GM18858 (cell line): ENCODE data around the gene PATL1.
A peak's percentile ranks its signal among the peaks of the same experiment; 100 is the strongest.

Source experiments
- ATAC-seq: cut with Tn5 transposase; IDR thresholded peaks from one replicate; pipeline ENCODE4 v1.9.1; 2021; ENCODE audit not compliant: unreplicated experiment

Gene PATL1

DNA sequence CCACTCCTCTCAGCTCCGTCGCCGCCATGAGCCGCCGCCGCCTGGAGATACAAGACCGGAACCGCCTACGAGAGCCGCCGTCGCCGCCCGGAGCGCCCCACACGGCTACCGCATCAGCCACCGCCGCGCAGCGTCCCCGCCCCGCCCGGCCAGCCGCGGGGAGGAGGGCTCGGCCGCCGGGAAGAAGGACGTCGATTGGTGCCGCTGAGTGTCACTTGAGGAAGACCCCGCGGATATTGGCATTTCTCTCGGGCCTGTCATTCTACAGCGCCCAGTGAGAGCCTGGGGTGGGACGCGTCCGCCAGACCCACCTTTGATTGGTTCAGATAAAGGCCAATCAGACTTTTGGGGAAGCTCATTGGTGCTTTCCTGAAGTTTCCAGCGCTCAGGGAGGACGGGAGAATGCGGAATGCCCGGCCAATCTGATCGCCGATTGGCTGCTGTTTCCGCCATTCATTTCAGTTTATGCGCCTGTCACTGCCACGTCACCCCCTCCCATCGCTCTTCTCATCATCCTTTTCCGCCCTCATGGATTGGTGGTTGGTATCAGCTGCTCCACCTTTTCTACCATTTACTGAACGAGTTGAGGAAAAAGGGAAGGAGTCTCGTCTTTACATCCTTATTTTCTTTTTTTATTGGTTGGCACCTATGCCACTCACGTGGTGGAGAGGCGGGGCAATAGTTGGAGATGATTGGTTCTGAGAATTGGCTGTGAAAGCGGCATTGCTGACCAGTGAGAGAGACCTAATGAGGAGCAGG, 53.0 kb downstream of the PATL1 start, which contains the start of gene OSBP:
OSBP (minus strand) TSS at position 138 of the 759 bp plus-strand sequence; CDS start at position 28, 110 bp downstream.
- peak; percentile 76 for ATAC-seq

GRCh38 chr11:59615120-59615636, 53.7 kb downstream of the PATL1 start:
- no peak for ATAC-seq

- ATAC-seq = no peak
Observed at GRCh38 chr11:59614277-59615119, 54.3 kb downstream of the PATL1 start.

DNA sequence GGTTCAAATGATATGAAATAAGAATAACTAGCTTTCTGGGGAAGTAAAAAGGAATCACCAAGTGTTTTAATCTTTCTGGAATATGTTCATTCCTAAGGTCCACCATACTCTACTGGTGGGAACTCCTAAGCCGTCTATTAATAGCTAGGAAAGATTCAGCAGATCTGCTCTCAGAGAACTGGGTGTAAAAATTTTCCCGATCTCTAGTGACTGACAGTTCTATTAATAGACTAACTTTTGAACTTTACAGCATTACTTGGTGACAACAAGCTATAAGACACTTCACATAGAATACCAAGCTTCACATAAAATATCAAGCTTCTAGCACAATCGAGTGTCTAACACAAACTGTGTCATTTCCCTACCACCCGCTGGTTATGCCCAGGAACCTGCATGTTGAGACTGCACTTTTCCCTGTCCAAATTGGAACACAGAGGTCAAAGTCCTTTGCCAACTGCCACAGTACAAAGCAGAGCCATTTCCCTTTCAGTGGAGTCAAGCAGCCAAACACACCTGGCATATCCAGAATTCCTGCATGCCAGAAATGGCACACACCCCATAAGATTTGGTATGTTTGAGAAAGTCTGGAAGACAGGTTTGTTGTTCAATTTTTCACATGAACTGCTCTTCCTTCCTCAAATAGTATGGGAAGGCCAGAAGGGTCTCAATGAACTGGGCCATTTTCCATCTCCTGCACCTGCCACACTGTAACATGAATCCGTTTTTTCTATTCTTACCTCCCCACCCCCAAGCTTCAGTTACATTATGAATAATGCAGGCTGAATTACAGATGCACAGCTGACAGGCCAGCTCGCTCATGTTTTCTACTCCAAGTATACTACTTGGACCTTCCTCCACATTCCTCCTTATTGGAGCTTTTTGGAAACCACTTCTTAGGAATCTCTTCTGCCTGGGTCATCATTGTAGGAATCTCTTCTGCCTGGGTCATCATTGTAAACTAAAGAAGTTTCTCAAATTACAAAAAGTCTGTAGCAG, 57.0 kb downstream of the PATL1 start:
- ATAC-seq = no peak

DNA sequence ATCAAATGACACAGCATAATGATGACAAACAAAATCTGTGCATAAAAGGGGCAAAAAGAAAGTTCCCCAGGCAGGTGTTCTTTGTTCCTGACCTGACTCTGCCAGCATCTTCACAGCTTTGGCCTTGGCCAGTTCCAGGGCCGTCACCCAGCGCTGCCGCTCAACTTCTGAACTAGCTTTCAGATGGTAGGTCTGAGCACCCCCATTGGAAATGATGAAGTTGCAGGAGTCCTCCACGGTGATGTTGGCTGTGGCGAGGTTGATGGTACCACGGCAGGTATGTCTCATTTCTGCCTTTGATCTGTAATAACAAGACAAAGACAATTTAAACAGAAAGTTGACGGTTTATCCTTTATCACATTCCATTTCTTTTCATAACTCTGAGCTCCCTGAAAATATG, 58.5 kb downstream of the PATL1 start:
- ATAC-seq = no peak

DNA sequence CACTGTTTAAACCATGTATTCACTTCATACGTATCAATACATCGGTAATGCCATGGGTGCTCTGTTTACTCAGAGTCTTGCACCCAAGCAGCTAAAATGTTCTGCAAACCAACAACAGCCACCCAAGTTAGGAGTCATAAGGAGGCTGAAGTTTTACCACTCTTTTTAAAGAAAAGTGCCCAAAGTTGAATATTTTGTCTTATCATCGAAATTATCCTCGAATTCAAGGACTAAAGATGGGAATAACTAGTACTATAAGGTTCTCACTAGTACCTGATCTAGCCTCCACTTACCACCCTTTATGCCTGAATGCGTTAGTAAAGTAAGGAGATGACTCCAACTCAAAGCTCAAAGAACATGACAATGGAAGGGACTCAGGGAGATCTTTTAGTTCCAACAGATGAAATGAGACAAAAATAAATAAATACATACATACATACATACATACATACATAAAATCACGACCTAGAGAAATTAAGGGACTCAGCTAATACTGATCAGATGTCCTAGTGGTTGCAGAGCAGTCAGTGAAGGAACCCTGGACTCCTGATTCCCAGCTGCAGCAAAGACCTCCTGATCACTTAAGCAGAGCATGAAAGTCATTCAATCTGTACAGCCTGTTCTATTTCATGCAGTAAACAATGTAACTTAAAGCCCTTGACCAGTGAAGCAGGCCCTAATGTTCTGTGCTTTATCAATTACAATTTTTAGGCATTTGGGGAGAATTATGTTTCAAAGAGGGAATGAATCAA, 61.0 kb downstream of the PATL1 start:
- ATAC-seq = no peak

DNA sequence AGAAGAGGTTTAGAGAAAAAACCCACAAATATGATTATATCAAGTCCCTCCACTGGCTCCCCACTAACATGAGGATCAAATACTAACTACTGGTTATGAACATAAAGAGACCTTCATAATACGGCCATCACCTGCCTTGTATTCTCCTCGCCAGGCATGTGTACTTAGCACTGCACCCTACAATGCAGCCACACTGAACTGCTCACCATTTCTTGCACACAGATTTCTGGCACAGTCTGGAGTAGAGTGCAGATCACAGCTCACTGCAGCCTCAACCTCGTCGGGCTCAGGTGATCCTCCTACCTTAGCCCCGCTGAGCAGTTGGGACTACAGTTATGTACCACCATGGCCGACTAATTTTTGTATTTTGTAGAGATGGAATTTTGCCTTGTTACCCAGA, 66.4 kb downstream of the PATL1 start:
- ATAC-seq = no peak

DNA sequence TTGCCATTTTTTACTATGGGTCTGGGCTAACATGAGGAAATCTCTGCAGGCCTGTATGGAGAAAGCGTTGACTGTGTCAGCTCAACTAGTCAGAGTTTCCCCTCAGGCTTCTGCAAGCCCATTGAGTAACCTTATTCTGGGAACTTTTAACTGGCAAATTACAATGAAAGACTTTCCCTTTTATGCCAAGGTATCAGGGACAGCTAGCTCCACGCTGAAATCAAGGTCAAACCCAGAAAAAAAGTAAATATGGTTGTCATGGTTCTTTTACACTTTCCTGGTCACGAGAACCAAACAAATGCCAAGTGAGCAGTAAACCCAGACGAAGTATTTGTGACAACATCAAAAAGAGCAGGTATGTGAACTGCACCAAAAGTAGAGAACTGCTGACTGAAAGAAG, 67.0 kb downstream of the PATL1 start:
- ATAC-seq = no peak

DNA sequence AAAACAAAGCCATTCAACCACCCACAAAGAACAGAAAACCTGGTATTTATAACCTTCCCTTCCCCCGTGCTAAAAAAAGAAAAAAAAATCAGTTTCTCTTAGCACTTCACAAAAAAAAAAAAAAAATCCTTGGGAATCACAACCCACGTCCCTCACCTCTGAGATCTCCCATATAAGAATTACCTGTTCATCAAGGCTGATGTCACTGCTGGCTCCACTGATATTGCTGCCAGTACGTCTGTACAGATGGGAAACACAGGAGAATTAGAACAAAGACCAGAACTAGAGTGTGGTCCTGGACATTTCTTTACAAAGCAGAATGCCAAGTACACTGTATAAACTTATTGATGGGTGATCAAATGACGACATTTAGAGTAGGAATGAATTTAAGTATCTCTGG, 68.2 kb downstream of the PATL1 start:
- no peak for ATAC-seq

- ATAC-seq = no peak
Observed at GRCh38 chr11:59600234-59600633, 68.6 kb downstream of the PATL1 start.

GRCh38 chr11:59598961-59599360, 69.9 kb downstream of the PATL1 start:
- no peak for ATAC-seq
